Iris pigment epithelial cell (primary cell): ENCODE measurements around the gene PRUNE1.
A peak's percentile ranks its signal among the peaks of the same experiment; 100 is the strongest.

ENCODE experiments used
- DNase-seq: peaks from one replicate; pipeline ENCODE4 v3.0.0-alpha.2; 2011; ENCODE audit warnings: low read depth

Gene PRUNE1

DNA sequence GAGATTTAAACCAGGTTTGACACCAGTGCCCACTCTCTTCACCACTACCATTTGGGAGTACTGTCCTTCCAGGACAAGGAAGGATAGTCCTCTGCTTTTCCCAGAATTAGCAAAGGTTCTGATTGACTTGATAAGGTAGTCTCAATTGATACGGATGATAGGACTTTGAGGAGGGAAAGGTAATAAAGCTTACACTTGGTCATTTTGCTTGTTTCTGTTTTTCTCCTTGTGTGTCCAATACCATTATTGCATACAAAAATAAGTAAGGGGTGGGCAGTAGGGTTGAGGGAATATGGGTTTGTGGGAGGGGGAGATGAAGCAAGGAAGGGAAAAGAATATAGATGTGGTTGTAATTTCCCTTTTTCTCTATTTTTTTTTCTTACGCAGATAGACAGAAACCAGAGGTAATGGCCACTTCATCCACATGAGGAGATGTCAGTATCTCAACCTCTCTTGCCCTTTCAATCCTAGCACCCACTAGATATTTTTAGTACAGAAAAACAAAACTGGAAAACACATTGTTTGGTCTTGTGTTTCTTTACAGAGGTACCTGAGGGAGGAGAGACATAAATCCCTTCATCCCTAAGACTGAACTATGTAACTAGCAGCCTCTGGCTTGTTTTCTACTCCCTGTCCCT, 41.9 kb downstream of the PRUNE1 start:
- DNase-seq: no peak

- no peak for DNase-seq
Measured at GRCh38 chr1:151051356-151052009, 43.2 kb downstream of the PRUNE1 start.

- no peak for DNase-seq
Measured at GRCh38 chr1:151054971-151055547, 46.8 kb downstream of the PRUNE1 start.

GRCh38 chr1:151055581-151055980, 47.3 kb downstream of the PRUNE1 start:
- DNase-seq: no peak

DNA sequence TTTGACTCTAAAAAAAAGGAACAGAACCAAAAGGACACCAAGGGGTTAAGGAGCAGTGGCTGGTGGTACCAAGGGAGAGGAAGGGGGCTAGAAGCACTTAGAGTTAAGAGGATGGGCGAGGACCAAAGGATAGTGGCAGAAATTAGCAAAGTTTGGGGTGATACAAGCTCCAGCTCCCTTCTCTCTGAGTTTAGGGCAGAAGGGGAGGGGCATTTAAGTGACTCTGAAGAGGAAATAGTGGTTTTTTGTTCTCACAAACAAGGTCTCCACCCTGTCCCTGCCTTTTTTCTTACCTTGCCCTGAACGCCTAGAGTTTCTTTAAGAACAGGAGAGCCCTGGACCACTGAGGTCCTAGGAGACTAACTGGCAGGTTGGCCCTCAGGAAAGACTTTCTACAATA, 47.9 kb downstream of the PRUNE1 start:
- no peak for DNase-seq

GRCh38 chr1:151058692-151059091, 50.4 kb downstream of the PRUNE1 start:
- DNase-seq: no peak

- DNase-seq: peak; percentile 88
Measured at GRCh38 chr1:151059109-151060006, 51.1 kb downstream of the PRUNE1 start, which contains the start of gene CDC42SE1. Gene CDC42SE1, minus strand, starts transcription at chr1:151059622. Its CDS starts 3,892 bp downstream, at chr1:151055730.

- peak; percentile 80 for DNase-seq
Measured at GRCh38 chr1:151060007-151060656, 51.9 kb downstream of the PRUNE1 start, which contains the start of gene MLLT11. Gene MLLT11, plus strand, starts transcription at chr1:151060397. Its CDS starts 6,828 bp downstream, at chr1:151067225.

- no peak for DNase-seq
Measured at GRCh38 chr1:151060657-151061421, 52.6 kb downstream of the PRUNE1 start.

DNA sequence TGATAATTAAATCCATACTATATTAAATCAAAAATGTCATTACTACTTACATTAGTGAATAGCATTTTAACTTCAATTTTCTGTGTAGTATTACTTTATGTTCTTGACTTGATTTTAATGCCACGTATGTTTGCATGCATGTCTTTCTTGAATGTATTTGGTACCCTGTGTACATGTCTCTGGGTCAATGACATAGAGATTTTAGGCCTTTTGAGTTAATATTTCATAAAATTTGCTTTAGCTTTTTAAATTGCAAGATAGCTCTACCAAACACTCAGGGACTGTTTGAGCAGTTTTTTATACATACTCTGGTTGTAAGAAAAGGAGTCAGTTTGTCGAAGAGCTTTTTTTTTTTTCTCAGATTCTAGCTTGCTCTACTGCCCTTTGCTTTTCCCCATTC, 53.5 kb downstream of the PRUNE1 start:
- no peak for DNase-seq

GRCh38 chr1:151062741-151063371, 54.6 kb downstream of the PRUNE1 start:
- peak; percentile 96 for DNase-seq

DNA sequence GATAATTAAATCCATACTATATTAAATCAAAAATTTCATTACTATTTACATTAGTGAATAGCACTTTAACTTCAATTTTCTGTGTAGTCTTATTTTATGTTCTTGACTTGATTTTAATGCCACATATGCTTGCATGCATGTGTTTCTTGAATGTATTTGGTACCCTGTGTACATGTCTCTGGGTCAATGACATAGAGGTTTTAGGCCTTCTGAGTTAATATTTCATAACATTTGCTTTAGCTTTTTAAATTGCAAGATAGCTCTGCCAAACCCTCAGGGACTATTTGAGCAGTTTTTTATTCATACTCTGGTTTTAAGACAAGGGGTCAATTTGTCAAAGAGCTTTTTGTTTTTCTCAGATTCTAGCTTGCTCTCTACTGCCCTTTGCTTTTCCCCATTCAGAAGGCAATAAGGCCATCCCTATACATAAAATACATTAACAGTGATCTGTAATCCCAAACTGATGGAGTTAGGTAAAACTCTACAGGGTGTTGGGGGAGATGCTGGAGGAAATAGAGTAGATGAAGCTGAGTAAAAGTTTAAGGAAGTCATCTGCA, 56.9 kb downstream of the PRUNE1 start:
- no peak for DNase-seq

DNA sequence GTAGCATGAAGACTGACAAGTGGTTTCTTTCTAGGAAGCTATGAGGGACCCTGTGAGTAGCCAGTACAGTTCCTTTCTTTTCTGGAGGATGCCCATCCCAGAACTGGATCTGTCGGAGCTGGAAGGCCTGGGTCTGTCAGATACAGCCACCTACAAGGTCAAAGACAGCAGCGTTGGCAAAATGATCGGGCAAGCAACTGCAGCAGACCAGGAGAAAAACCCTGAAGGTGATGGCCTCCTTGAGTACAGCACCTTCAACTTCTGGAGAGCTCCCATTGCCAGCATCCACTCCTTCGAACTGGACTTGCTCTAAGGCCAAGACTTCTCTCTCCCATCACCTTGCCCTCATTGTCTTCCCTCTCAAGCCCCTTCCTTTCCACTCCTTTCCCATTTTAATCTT, 58.9 kb downstream of the PRUNE1 start:
- DNase-seq: no peak

GRCh38 chr1:151069103-151069486, 60.8 kb downstream of the PRUNE1 start:
- no peak for DNase-seq

DNA sequence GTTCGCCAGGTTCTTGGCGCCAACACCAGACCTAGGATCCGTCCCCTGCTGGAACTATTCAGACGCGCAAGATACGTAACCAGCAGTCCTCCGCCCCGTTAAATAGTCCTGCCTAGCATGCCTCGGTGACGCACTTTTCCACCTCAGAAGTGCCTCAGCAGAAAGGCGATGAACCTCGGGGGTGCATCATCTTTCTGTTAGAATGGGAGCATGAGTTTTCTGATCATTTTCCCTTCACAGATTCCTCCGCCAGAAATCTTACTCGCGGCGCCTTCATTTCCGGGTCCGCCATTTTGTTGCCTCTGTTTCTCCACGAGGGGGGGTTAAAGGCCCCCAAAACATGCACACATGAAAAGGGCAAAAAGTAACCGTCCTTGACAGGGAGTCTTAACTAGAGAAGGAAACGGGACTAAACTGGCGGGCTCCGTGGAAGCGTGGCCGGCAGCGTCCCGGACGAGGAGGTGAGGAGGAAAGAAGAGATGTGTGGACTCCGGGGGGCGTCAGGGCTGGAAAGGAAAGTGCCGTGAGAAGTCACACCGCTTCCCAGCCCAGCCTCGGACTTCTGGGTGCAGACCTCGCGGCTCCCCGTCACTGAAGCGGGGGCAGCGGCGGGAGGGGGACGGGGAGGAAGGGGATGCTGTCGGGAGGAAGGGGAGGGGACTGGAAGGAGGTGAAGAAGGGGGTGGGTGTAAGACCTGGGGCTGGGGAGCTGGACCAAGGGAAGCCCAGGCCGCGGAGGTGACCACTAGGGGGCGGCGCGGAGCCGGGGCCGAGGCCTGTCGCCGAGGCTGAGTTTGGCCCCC, 62.4 kb downstream of the PRUNE1 start, which contains the start of gene GABPB2:
Gene GABPB2, plus strand, starts transcription at position 288 of the 803 bp plus-strand sequence. CDS start 17,429 bp downstream, outside the sequence.
- DNase-seq: peak; percentile 99

DNA sequence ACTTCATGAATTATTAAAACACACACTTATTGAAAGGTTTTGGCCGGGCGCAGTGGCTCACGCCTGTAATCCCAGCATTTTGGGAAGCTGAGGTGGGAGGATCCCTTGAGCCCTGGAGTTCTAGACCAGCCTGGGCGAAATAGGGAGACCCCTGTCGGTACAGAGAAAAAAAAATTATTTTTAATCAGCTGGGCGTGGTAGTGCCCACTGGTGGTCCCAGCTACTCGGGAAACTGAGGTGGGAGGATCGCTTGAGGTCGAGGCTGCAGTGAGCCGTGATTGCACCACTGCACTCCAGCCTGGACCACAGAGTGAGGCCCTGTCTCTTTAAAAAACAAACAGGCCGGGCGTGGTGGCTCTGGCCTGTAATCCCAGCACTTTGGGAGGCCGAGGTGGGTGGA, 64.0 kb downstream of the PRUNE1 start:
- DNase-seq: no peak
